Neural progenitor cell (in vitro differentiated cells): ENCODE results near the gene CAST. TPM values are rescaled to one million over a fixed set of nuclear protein-coding genes. Genes with fewer than 3 reads are reported as not detected.

Source experiments
- DNase-seq: peaks from one replicate; pipeline ENCODE4 v3.0.0-alpha.2; 2016; ENCODE audit warnings: low spot score
- H2AFZ ChIP-seq: fragments of 200-600 bp; sonication (generic); replicated peaks from 2 replicates; pipeline ENCODE4 v1.6.1; 2016; ENCODE audit warnings: antibody characterized with exemption
- H3F3A ChIP-seq: fragments of 200-600 bp; sonication (generic); 2 replicates; pipeline ENCODE4 v1.6.1; 2016; ENCODE audit warnings: antibody characterized with exemption, low read depth
- H3K27ac ChIP-seq: fragments of 200-600 bp; sonication (generic); 2 replicates; pipeline ENCODE4 v1.5.1; 2016; ENCODE audit warnings: mild to moderate bottlenecking
- H3K27me3 ChIP-seq: fragments of 200-600 bp; sonication (generic); 2 replicates; pipeline ENCODE4 v1.6.1; 2016; ENCODE audit warnings: mild to moderate bottlenecking, moderate library complexity
- H3K36me3 ChIP-seq: fragments of 200-600 bp; sonication (generic); 2 replicates; pipeline ENCODE4 v1.5.1; 2016
- H3K4me1 ChIP-seq: fragments of 200-600 bp; sonication (generic); 2 replicates; pipeline ENCODE4 v1.6.1; 2016; ENCODE audit warnings: mixed run types
- H3K4me2 ChIP-seq: fragments of 200-600 bp; sonication (generic); 2 replicates; pipeline ENCODE4 v1.6.1; 2016
- H3K4me3 ChIP-seq: fragments of 200-600 bp; sonication (generic); 2 replicates; pipeline ENCODE4 v1.5.1; 2016
- H3K79me2 ChIP-seq: fragments of 200-600 bp; sonication (generic); 2 replicates; pipeline ENCODE4 v1.6.1; 2016; ENCODE audit warnings: low read depth
- H3K9ac ChIP-seq: fragments of 200-600 bp; sonication (generic); 2 replicates; pipeline ENCODE4 v1.6.1; 2016
- H3K9me3 ChIP-seq: fragments of 200-600 bp; sonication (generic); 2 replicates; pipeline ENCODE4 v1.5.1; 2016; ENCODE audit warnings: low read depth
- H4K20me1 ChIP-seq: fragments of 200-600 bp; sonication (generic); 2 replicates; pipeline ENCODE4 v1.6.1; 2016; ENCODE audit warnings: low read depth
- H3K27ac Mint-ChIP-seq: 3 replicates; pipeline ENCODE4 v1.8.0; 2021; ENCODE audit warnings: mixed read lengths
- H3K27me3 Mint-ChIP-seq: 2 replicates; pipeline ENCODE4 v1.8.0; 2022; ENCODE audit warnings: low read depth, mild to moderate bottlenecking, inconsistent platforms, moderate library complexity, mixed read lengths; ENCODE audit not compliant: insufficient read depth
- H3K36me3 Mint-ChIP-seq: 3 replicates; pipeline ENCODE4 v1.8.0; 2021; ENCODE audit warnings: mixed read lengths
- H3K4me1 Mint-ChIP-seq: 3 replicates; pipeline ENCODE4 v1.8.0; 2021; ENCODE audit warnings: mixed read lengths
- H3K4me3 Mint-ChIP-seq: 3 replicates; pipeline ENCODE4 v1.8.0; 2021; ENCODE audit warnings: mild to moderate bottlenecking, moderate library complexity, mixed read lengths
- H3K9me3 Mint-ChIP-seq: 3 replicates; pipeline ENCODE4 v1.8.0; 2020; ENCODE audit warnings: mixed read lengths
- CTCF ChIP-seq: fragments of 200-600 bp; sonication (generic); IDR thresholded peaks from 2 replicates; pipeline ENCODE4 v1.5.1; 2017; ENCODE audit warnings: antibody characterized with exemption, mild to moderate bottlenecking
- EZH2 ChIP-seq: fragments of 200-600 bp; sonication (generic); IDR thresholded peaks from 2 replicates; pipeline ENCODE4 v1.6.1; 2017; ENCODE audit warnings: antibody characterized with exemption, mild to moderate bottlenecking, moderate library complexity
- EZH2phosphoT487 ChIP-seq: fragments of 200-600 bp; sonication (generic); IDR thresholded peaks from 2 replicates; pipeline ENCODE4 v1.6.1; 2017; ENCODE audit warnings: antibody characterized with exemption
- total RNA-seq: library from RNA; depleted of rRNA; stranded (reverse); fragments of >200 nt; gene quantifications from 2 replicates; pipeline ENCODE4 v1.2.3, GENCODE V29; 2015; ENCODE audit warnings: low replicate concordance

Gene CAST
- total RNA-seq, 1 donor from 2014 or later: 64.6 TPM

- H3K9me3 ChIP-seq: no peaks in the 10 kb centered on the region
- TF ChIP-seq EZH2: no peak
- no peak for TF ChIP-seq CTCF
- no peak for TF ChIP-seq EZH2phosphoT487
- no peaks in the 10 kb centered on the region for H3K36me3 ChIP-seq
- no peaks in the 10 kb centered on the region for H4K20me1 ChIP-seq
- H3K4me3 Mint-ChIP-seq: no peak overlapping the region
- DNase-seq: no peak
- H3K27ac ChIP-seq: no peak overlapping the region
- H3K27ac Mint-ChIP-seq: no peak overlapping the region
- H2AFZ ChIP-seq: no peak overlapping the region
- H3K4me3 ChIP-seq: no peak overlapping the region
- H3K9ac ChIP-seq: no peak overlapping the region
- peaks cover under 1% of the 10 kb centered on the region for H3K27me3 Mint-ChIP-seq
- no peaks in the 10 kb centered on the region for H3K27me3 ChIP-seq
- no peaks in the 10 kb centered on the region for H3K79me2 ChIP-seq
- no peaks in the 10 kb centered on the region for H3F3A ChIP-seq
- no peak overlapping the region for H3K4me2 ChIP-seq
- no peaks in the 10 kb centered on the region for H3K4me1 Mint-ChIP-seq
- H3K36me3 Mint-ChIP-seq: no peaks in the 10 kb centered on the region
- no peaks in the 10 kb centered on the region for H3K4me1 ChIP-seq
- no peaks in the 10 kb centered on the region for H3K9me3 Mint-ChIP-seq
Observed at GRCh38 chr5:96636046-96636445, 26.1 kb upstream of the CAST start.

- Mint-ChIP-seq H3K4me3 (no peak overlapping the region), H3K36me3 (no peaks in the 10 kb centered on the region), H3K9me3 (no peaks in the 10 kb centered on the region), H3K27ac (no peak overlapping the region), H3K4me1 (no peaks in the 10 kb centered on the region), H3K27me3 (no peaks in the 10 kb centered on the region)
- H3F3A ChIP-seq: no peaks in the 10 kb centered on the region
- H4K20me1 ChIP-seq: no peaks in the 10 kb centered on the region
- no peak overlapping the region for H2AFZ ChIP-seq
- no peak for TF ChIP-seq EZH2
- TF ChIP-seq EZH2phosphoT487: no peak
- TF ChIP-seq CTCF: no peak
- H3K36me3 ChIP-seq: no peaks in the 10 kb centered on the region
- no peaks in the 10 kb centered on the region for H3K4me1 ChIP-seq
- H3K27me3 ChIP-seq: no peaks in the 10 kb centered on the region
- H3K4me3 ChIP-seq: no peak overlapping the region
- H3K79me2 ChIP-seq: no peaks in the 10 kb centered on the region
- H3K4me2 ChIP-seq: no peak overlapping the region
- no peak for DNase-seq
- no peak overlapping the region for H3K9ac ChIP-seq
- H3K9me3 ChIP-seq: no peaks in the 10 kb centered on the region
- no peak overlapping the region for H3K27ac ChIP-seq
Observed at GRCh38 chr5:96636594-96636993, 25.6 kb upstream of the CAST start.

GRCh38 chr5:96637196-96637595 lies 25.0 kb upstream of the CAST start:
- Histone ChIP-seq H3K4me2 (no peak overlapping the region), H3K4me3 (no peak overlapping the region), H4K20me1 (no peaks in the 10 kb centered on the region), H2AFZ (no peak overlapping the region), H3F3A (no peaks in the 10 kb centered on the region), H3K36me3 (no peaks in the 10 kb centered on the region), H3K27ac (no peak overlapping the region), H3K79me2 (no peaks in the 10 kb centered on the region), H3K27me3 (no peaks in the 10 kb centered on the region), H3K9me3 (no peaks in the 10 kb centered on the region), H3K4me1 (no peaks in the 10 kb centered on the region), H3K9ac (no peak overlapping the region)
- no peak overlapping the region for H3K27ac Mint-ChIP-seq
- no peak for DNase-seq
- H3K27me3 Mint-ChIP-seq: no peaks in the 10 kb centered on the region
- no peak overlapping the region for H3K4me3 Mint-ChIP-seq
- no peaks in the 10 kb centered on the region for H3K4me1 Mint-ChIP-seq
- H3K9me3 Mint-ChIP-seq: no peaks in the 10 kb centered on the region
- TF ChIP-seq EZH2 (no peak), CTCF (no peak), EZH2phosphoT487 (no peak)
- H3K36me3 Mint-ChIP-seq: no peaks in the 10 kb centered on the region

GRCh38 chr5:96638561-96638960 lies 23.6 kb upstream of the CAST start:
- H3K4me2 ChIP-seq: no peak overlapping the region
- no peaks in the 10 kb centered on the region for H3K9me3 Mint-ChIP-seq
- H3K4me3 ChIP-seq: no peak overlapping the region
- H3F3A ChIP-seq: no peaks in the 10 kb centered on the region
- no peaks in the 10 kb centered on the region for H3K4me1 Mint-ChIP-seq
- no peaks in the 10 kb centered on the region for H3K27me3 ChIP-seq
- no peak for TF ChIP-seq CTCF
- no peak for TF ChIP-seq EZH2
- no peak for TF ChIP-seq EZH2phosphoT487
- no peak overlapping the region for H2AFZ ChIP-seq
- no peak for DNase-seq
- no peak overlapping the region for H3K9ac ChIP-seq
- H4K20me1 ChIP-seq: no peaks in the 10 kb centered on the region
- H3K27ac Mint-ChIP-seq: no peak overlapping the region
- no peaks in the 10 kb centered on the region for H3K36me3 ChIP-seq
- H3K4me3 Mint-ChIP-seq: no peak overlapping the region
- no peaks in the 10 kb centered on the region for H3K4me1 ChIP-seq
- no peaks in the 10 kb centered on the region for H3K79me2 ChIP-seq
- no peaks in the 10 kb centered on the region for H3K27me3 Mint-ChIP-seq
- no peak overlapping the region for H3K27ac ChIP-seq
- no peaks in the 10 kb centered on the region for H3K36me3 Mint-ChIP-seq
- no peaks in the 10 kb centered on the region for H3K9me3 ChIP-seq
